Kidney epithelial cell (primary cell): ENCODE data around the gene KRTAP5-11. TPM values are rescaled to one million over a fixed set of nuclear protein-coding genes. Genes with fewer than 3 reads are reported as not detected.
"Not testable (repeated sequence)": the region's sequence is repeated elsewhere in the genome, so short reads cannot be mapped to it uniquely, and the experiment has no call there.

Source experiments
- DNase-seq: peaks from one replicate; pipeline ENCODE4 v3.0.0-alpha.2; 2010; ENCODE audit warnings: low read depth
- H3K27me3 ChIP-seq: 2 replicates; pipeline ENCODE4 v1.6.0; 2011; ENCODE audit warnings: low read length; ENCODE audit not compliant: control insufficient read depth, insufficient read depth
- H3K36me3 ChIP-seq: 2 replicates; pipeline ENCODE4 v1.5.1; 2011; ENCODE audit warnings: low read length; ENCODE audit not compliant: control insufficient read depth, insufficient read depth
- H3K4me3 ChIP-seq: 2 replicates; pipeline ENCODE4 v1.5.1; 2011; ENCODE audit warnings: low read depth, mild to moderate bottlenecking, control low read depth, low read length
- total RNA-seq: library from RNA; depleted of rRNA; stranded (reverse); fragments of >200 nt; gene quantifications from 2 replicates; pipeline ENCODE4 v1.2.3, GENCODE V29; 2015
- TF ChIP-seq, protein P1 (sequence below): IDR thresholded peaks from 2 replicates; pipeline ENCODE4 v1.5.1; 2011; ENCODE audit warnings: mild to moderate bottlenecking, moderate library complexity, low read length, control low read depth, inconsistent platforms; ENCODE audit not compliant: insufficient read depth, poor library complexity, severe bottlenecking

The KRTAP5-11 gene
- total RNA-seq, 1 donor from 2014 or later = not detected

DNA sequence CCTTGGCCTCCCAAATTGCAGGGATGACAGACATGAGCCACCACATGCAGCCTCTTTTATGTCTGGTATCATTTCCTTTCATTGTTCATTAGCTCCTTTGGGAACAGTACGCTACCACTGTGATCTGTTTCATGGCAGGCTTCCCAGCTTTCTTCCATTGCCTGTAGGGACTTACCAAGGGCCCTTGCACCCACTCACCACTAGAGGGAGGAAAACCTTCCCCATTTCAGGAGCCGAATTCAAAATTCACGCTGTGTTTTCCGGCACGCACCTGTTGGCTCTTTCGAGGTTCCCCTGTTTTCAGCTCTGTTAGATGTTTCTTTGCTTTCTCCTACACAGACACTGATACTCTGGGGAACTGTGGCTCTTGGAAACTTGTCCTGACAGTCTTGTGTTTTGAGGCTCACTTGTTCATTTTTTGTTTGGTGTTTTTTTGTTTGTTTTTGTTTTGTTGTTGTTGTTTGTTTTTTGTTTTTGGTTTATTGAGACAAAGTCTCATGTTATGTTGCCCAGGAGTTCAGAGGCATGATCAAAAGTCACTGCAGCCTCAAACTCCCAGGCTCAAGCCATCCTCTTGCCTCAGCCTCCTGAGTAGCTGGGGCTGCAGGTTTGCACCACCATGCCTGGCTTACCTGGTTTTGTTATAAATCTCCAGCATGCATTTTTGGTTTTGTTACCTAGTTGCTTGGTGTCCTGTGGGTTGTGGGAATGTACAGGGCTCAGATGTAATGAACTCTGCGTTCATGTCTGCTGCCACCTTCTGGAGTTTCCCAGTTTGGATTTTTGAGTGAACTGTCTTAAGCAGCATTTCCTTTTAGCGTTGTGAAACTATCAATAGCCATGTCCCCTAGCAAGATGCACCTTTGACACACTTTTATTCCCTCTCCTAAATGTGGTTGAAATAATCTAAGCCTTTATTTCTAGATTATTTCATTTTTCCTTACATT, 2.3 kb downstream of the KRTAP5-11 start:
- H3K27me3 ChIP-seq = peaks cover 9% of the 10 kb centered on the region
- TF ChIP-seq, protein P1, sequence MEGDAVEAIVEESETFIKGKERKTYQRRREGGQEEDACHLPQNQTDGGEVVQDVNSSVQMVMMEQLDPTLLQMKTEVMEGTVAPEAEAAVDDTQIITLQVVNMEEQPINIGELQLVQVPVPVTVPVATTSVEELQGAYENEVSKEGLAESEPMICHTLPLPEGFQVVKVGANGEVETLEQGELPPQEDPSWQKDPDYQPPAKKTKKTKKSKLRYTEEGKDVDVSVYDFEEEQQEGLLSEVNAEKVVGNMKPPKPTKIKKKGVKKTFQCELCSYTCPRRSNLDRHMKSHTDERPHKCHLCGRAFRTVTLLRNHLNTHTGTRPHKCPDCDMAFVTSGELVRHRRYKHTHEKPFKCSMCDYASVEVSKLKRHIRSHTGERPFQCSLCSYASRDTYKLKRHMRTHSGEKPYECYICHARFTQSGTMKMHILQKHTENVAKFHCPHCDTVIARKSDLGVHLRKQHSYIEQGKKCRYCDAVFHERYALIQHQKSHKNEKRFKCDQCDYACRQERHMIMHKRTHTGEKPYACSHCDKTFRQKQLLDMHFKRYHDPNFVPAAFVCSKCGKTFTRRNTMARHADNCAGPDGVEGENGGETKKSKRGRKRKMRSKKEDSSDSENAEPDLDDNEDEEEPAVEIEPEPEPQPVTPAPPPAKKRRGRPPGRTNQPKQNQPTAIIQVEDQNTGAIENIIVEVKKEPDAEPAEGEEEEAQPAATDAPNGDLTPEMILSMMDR = peak; percentile 90
- H3K4me3 ChIP-seq = no peak overlapping the region
- DNase-seq = no peak
- no peaks in the 10 kb centered on the region for H3K36me3 ChIP-seq

DNA sequence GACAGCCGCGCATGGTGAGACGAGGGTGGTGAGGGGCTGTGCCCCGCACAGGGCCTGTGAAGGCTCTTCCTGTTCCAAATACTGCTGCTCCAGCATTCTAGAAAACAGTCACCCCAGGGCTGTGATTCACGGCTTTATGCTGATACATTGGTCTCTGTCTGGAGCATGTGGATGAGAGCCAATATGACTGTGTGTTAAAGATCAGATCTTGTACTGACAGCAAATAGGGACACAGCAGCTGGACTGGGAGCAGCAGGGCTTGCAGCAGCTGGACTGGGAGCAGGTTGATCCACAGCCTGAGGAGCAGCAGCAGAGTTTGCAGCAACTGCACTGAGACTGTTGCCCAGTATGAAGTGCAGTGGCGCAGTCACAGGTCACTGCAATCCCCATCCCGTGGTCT, 3.2 kb downstream of the KRTAP5-11 start:
- not testable (repeated sequence) for H3K4me3 ChIP-seq, DNase-seq, H3K27me3 ChIP-seq, H3K36me3 ChIP-seq

DNA sequence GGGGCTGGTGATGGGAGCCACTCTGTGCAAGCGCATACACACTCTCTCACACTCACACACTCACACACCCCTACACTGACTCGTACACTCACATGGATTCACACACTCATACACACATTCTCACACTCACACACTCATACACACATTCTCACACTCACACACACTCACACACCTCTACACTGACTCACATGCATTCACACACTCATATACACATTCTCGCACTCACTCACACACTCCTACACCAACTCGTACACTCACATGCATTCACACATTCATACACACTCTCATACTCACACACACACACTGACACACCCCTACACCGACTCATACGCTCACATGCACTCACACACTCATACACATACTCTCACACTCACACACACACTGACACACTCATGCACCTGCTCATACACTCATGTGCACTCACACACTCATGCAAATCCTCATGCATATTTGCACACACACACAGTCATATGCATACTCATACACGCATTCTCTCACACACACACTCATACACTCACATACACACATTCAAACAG, 5.1 kb downstream of the KRTAP5-11 start:
- peaks cover 10% of the 10 kb centered on the region for H3K27me3 ChIP-seq
- no peaks in the 10 kb centered on the region for H3K36me3 ChIP-seq
- no peak overlapping the region for H3K4me3 ChIP-seq
- DNase-seq = no peak
- TF ChIP-seq, protein P1 = no peak

DNA sequence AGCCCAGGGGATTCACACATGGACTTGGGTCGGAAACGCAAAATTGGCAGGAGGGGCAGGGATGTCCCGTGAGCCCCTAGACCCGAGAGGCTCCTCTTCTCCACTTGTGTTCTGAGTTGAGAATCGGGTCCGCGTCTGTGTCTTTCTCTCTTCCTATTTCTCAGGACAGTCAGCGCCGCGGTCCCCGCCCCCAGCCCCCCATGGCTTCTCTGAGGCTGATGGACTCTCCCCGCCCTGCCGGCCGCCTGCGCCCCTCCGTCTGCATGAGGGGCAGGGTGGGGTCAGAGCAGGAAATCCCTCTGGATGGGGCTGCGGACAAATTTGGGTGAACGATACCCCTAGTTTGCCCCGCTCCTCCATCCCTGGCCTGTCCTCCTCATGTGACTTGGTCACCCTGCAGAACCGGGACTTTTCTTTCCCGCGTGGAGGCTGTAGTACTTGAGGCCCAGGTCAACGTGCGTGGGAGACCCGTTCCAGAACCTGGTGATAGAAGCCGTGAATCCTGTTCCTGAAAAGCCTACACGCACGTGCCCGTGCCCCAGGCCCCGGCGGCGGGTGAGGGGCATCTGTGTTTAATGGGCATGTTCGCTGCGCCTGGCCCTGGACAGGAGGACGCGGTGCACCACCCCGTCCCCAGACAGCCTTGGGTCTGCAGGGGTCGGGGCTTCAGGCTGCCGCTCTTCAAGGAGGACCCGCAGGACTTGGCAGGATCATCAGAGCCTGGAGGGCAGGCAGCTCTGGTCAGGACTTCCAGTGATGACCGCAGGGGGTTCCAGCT, 5.8 kb downstream of the KRTAP5-11 start:
- H3K27me3 ChIP-seq, H3K36me3 ChIP-seq, H3K4me3 ChIP-seq, DNase-seq: not testable (repeated sequence)

DNA sequence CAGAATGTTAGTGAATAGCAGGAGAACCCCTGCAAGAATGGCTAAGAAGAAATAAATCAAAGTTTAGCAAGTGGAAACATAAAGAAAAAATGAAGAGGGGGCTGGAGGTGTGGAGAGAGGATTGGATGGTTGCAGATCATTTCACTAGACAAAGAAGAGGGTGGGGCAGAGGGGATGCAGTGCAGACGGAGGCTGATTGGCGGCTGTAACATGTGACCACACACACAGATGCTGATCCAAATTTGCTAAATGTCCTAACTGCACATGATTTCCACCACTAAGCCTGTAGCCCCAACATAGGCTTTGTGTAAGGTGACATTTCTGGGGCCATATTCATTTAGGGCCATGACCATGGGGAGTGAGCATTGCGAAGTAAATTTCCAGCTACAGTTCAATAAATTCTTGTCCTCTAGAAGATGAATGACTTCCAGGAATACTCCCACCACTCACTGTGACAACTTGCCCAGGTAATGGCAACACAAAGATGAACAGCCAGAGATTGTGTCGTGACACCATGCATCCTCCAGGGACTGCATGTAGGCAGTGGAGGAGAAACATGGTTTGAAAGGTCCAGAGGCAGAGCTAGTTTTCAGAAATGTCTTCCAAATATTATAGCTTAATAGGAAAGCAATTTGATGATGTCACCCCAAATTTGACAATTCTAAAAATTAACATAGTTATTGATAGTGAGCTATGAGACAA, 6.8 kb downstream of the KRTAP5-11 start:
- no peaks in the 10 kb centered on the region for H3K36me3 ChIP-seq
- H3K27me3 ChIP-seq = peaks cover 4% of the 10 kb centered on the region
- DNase-seq = no peak
- TF ChIP-seq, protein P1 = no peak
- no peak overlapping the region for H3K4me3 ChIP-seq

DNA sequence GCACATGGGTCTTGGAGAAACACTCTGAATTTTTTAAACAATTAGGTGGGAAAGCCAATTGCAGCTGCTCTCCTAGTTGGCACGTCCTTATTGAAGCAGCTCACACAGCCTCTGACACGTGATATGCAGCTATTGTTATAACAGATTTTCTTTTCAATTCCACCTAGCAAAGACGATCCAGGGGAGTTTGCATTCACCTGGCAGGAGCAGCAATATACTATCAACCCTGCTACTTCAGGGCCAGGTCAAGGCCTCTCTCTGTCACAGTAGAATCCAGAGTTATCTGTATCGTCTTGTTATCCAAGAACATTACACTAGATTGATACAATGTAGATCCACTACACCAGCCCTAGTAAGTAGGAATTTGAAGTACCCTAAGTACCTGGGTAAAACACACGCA, 8.3 kb downstream of the KRTAP5-11 start:
- Histone ChIP-seq H3K4me3 (no peak overlapping the region), H3K27me3 (peaks cover 4% of the 10 kb centered on the region), H3K36me3 (no peaks in the 10 kb centered on the region)
- DNase-seq = no peak
- TF ChIP-seq, protein P1 = no peak
